HepG2 (cell line): Measurements from ENCODE around the gene RABGGTA. TPM values are rescaled to one million over a fixed set of nuclear protein-coding genes. Genes with fewer than 3 reads are reported as not detected.
A peak's percentile ranks its signal among the peaks of the same experiment; 100 is the strongest.

Source experiments
- CREB1 ChIP-seq, 2 experiments: fragments of 450-650 bp in 1 of 2; IDR thresholded peaks; 2 replicates each; pipeline ENCODE4 v1.6.1; 2016 to 2017; ENCODE audit warnings: control low read depth in 1 of 2, mild to moderate bottlenecking in 1 of 2, missing compliant biosample characterization in 1 of 2, missing genetic modification characterization in 1 of 2
- GTF2F1 ChIP-seq: fragments of 150-350 bp; IDR thresholded peaks from 2 replicates; pipeline ENCODE4 v1.6.1; 2014; ENCODE audit warnings: low read length
- HIC2 ChIP-seq: sonication (generic); formaldehyde crosslinking; IDR thresholded peaks from 2 replicates; pipeline ENCODE4 v1.9.0; 2022; ENCODE audit warnings: low read depth, missing genetic modification reagents
- HOXA9 ChIP-seq: sonication (generic); formaldehyde crosslinking; IDR thresholded peaks from 2 replicates; pipeline ENCODE4 v1.8.1; 2022; ENCODE audit warnings: missing genetic modification reagents, mild to moderate bottlenecking, moderate library complexity, borderline replicate concordance
- IKZF1 ChIP-seq: fragments of 450-650 bp; IDR thresholded peaks from 2 replicates; pipeline ENCODE4 v1.7.1; 2016
- KLF16 ChIP-seq, 2 experiments: sonication (generic) in 1 of 2; formaldehyde crosslinking in 1 of 2; IDR thresholded peaks; 2 replicates each; pipeline versions ENCODE4 v1.6.1 to v1.8.0; 2016 to 2023; ENCODE audit warnings: missing genetic modification reagents in 2 of 2, missing compliant biosample characterization in 1 of 2
- MAF1 ChIP-seq: sonication (generic); formaldehyde crosslinking; IDR thresholded peaks from 2 replicates; pipeline ENCODE4 v1.5.0; 2020; ENCODE audit warnings: missing genetic modification reagents, borderline replicate concordance
- MAX ChIP-seq: IDR thresholded peaks from 2 replicates; pipeline ENCODE4 v1.6.1; 2012; ENCODE audit warnings: inconsistent platforms
- MIER2 ChIP-seq: IDR thresholded peaks from 2 replicates; pipeline ENCODE4 v1.6.1; 2016; ENCODE audit warnings: missing biosample characterization, missing genetic modification reagents
- MLXIP ChIP-seq: sonication (generic); formaldehyde crosslinking; IDR thresholded peaks from 2 replicates; pipeline ENCODE4 v1.9.0; 2021; ENCODE audit warnings: missing genetic modification reagents, borderline replicate concordance
- MTERF4 ChIP-seq: sonication (generic); formaldehyde crosslinking; IDR thresholded peaks from 2 replicates; pipeline ENCODE4 v1.8.0; 2023; ENCODE audit warnings: mild to moderate bottlenecking, missing genetic modification reagents
- NFKBIZ ChIP-seq: IDR thresholded peaks from 2 replicates; pipeline ENCODE4 v1.6.1; 2018; ENCODE audit warnings: missing genetic modification reagents, missing compliant biosample characterization
- PHF21A ChIP-seq: sonication (generic); formaldehyde crosslinking; IDR thresholded peaks from 2 replicates; pipeline ENCODE4 v1.5.0; 2020; ENCODE audit warnings: mild to moderate bottlenecking, missing genetic modification reagents
- POGK ChIP-seq: sonication (generic); formaldehyde crosslinking; conservative IDR thresholded peaks from 2 replicates; pipeline ENCODE4 v1.8.0; 2022; ENCODE audit warnings: mild to moderate bottlenecking, moderate library complexity, missing genetic modification reagents
- REL ChIP-seq: sonication (generic); formaldehyde crosslinking; conservative IDR thresholded peaks from 2 replicates; pipeline ENCODE4 v1.8.0; 2022; ENCODE audit warnings: mild to moderate bottlenecking, missing genetic modification reagents, moderate library complexity
- SMYD3 ChIP-seq: sonication (generic); formaldehyde crosslinking; IDR thresholded peaks from 2 replicates; pipeline ENCODE4 v1.8.1; 2023; ENCODE audit warnings: mild to moderate bottlenecking, missing genetic modification reagents
- ZKSCAN5 ChIP-seq: sonication (generic); formaldehyde crosslinking; IDR thresholded peaks from 2 replicates; pipeline ENCODE4 v1.5.1; 2020; ENCODE audit warnings: mild to moderate bottlenecking, missing genetic modification reagents
- ZNF12 ChIP-seq: sonication (generic); formaldehyde crosslinking; IDR thresholded peaks from 2 replicates; pipeline ENCODE4 v1.5.0; 2020; ENCODE audit warnings: missing genetic modification reagents
- ZNF451 ChIP-seq: sonication (generic); formaldehyde crosslinking; IDR thresholded peaks from 2 replicates; pipeline ENCODE4 v1.5.0; 2020; ENCODE audit warnings: mild to moderate bottlenecking, missing genetic modification reagents
- ZNF460 ChIP-seq: sonication (generic); formaldehyde crosslinking; IDR thresholded peaks from 2 replicates; pipeline ENCODE4 v1.5.1; 2020; ENCODE audit warnings: missing genetic modification reagents, mild to moderate bottlenecking, borderline replicate concordance
- ZNF547 ChIP-seq: sonication (generic); formaldehyde crosslinking; IDR thresholded peaks from 2 replicates; pipeline ENCODE4 v1.5.1; 2020; ENCODE audit warnings: mild to moderate bottlenecking, missing genetic modification reagents
- ZNF577 ChIP-seq: sonication (generic); formaldehyde crosslinking; IDR thresholded peaks from 2 replicates; pipeline ENCODE4 v1.4.0; 2020; ENCODE audit warnings: mild to moderate bottlenecking, low read depth, missing genetic modification reagents, borderline replicate concordance
- polyA plus RNA-seq, 8 experiments: library from polyadenylated mRNA; depleted of rRNA in 3 of 8; stranded (reverse) in 7 of 8; unstranded in 1 of 8; fragments of >200 nt; fragmentation: Illumina TruSeq in 4 of 8; extraction: Trizol in 4 of 8; gene quantifications; 2 replicates each; pipeline versions ENCODE4 v1.2.1 to v1.2.3, GENCODE V29; 2011 to 2016; ENCODE audit warnings: low read depth in 4 of 8, missing spikeins in 1 of 8, mixed read lengths in 1 of 8; ENCODE audit not compliant: insufficient read depth in 1 of 8
- total RNA-seq, 5 experiments: library from RNA; depleted of rRNA; stranded (reverse); fragments of >200 nt; fragmentation: Illumina TruSeq; extraction: Trizol; gene quantifications; 2 replicates each; pipeline ENCODE4 v1.2.3, GENCODE V29; 2016; ENCODE audit warnings: low read depth in 1 of 5

Gene RABGGTA
- total and polyA plus RNA-seq, 2 of the 13 experiments (the other 11 are each of a cell fraction or from before 2014, with no cell fraction given): 57.9 to 90.8 TPM

GRCh38 chr14:24307575-24308341 is 36.4 kb upstream of the RABGGTA start, which contains the start of gene CIDEB (continued):
- peak; percentile 74; the same call in 1 of the 2 replicates for TF ChIP-seq POGK (CRISPR knock-in tag)
- TF ChIP-seq ZNF451 (CRISPR knock-in tag): peak; percentile 94
- TF ChIP-seq GTF2F1: no peak
- peak; percentile 95 for TF ChIP-seq NFKBIZ (CRISPR knock-in tag)
- TF ChIP-seq ZNF460 (CRISPR knock-in tag): no peak
- no peak for TF ChIP-seq MLXIP (CRISPR knock-in tag)
- TF ChIP-seq MTERF4 (CRISPR knock-in tag): peak; percentile 98
- TF ChIP-seq HIC2 (CRISPR knock-in tag): peak; percentile 54
- TF ChIP-seq REL (CRISPR knock-in tag): no peak
- peak; percentile 65 for TF ChIP-seq CREB1 (IDR thresholded peaks at IDR 0.05)
- TF ChIP-seq CREB1 (CRISPR knock-in tag; IDR thresholded peaks at IDR 0.05): no peak
- TF ChIP-seq ZNF577: no peak
- TF ChIP-seq MIER2 (CRISPR knock-in tag): peak; percentile 78
- TF ChIP-seq MAX: no peak
- TF ChIP-seq IKZF1: no peak
- peak in 1 of 2 experiments; percentile 97; a peak in 2 of 4 replicates for TF ChIP-seq KLF16 (CRISPR knock-in tag; IDR thresholded peaks at IDR 0.05)
- no peak for TF ChIP-seq PHF21A (CRISPR knock-in tag)
- 0 out of 2 replicates have a peak, but pooled peaks have one; percentile 57 for TF ChIP-seq MAF1 (CRISPR knock-in tag)
- TF ChIP-seq SMYD3 (CRISPR knock-in tag): peak; percentile 94
- TF ChIP-seq ZNF547: peak; percentile 38
- no peak for TF ChIP-seq HOXA9 (CRISPR knock-in tag)
- TF ChIP-seq ZNF12 (CRISPR knock-in tag): peak; percentile 71; the same call in 1 of the 2 replicates
- no peak; the same call in 1 of the 2 replicates for TF ChIP-seq ZKSCAN5 (CRISPR knock-in tag)
